Loucy (cell line): ENCODE measurements around the gene CHPF.
A peak's percentile ranks its signal among the peaks of the same experiment; 100 is the strongest.

Experiments used
- H2AFZ ChIP-seq: fragments of 200-600 bp; sonication (generic); 2 replicates; pipeline ENCODE4 v1.6.0; 2016; ENCODE audit warnings: antibody characterized with exemption, mild to moderate bottlenecking, low read length, moderate library complexity
- H3F3A ChIP-seq: fragments of 200-600 bp; 2 replicates; pipeline ENCODE4 v1.6.0; 2016; ENCODE audit warnings: antibody characterized with exemption, low read depth, mild to moderate bottlenecking
- H3K27me3 ChIP-seq: fragments of 200-600 bp; sonication (generic); 2 replicates; pipeline ENCODE4 v1.6.1; 2014; ENCODE audit warnings: low read length, mild to moderate bottlenecking; ENCODE audit not compliant: insufficient read depth, poor library complexity, severe bottlenecking
- H3K36me3 ChIP-seq: fragments of 200-600 bp; sonication (generic); 2 replicates; pipeline ENCODE4 v1.6.1; 2016; ENCODE audit warnings: low read length; ENCODE audit not compliant: insufficient read depth
- H3K4me1 ChIP-seq: fragments of 200-600 bp; sonication (generic); 2 replicates; pipeline ENCODE4 v1.5.1; 2014; ENCODE audit warnings: low read length, mild to moderate bottlenecking; ENCODE audit not compliant: insufficient read depth, poor library complexity, severe bottlenecking
- H3K4me2 ChIP-seq: fragments of 200-600 bp; sonication (generic); 2 replicates; pipeline ENCODE4 v1.6.0; 2014; ENCODE audit warnings: antibody characterized with exemption, low read length, low read depth, mild to moderate bottlenecking; ENCODE audit not compliant: poor library complexity, severe bottlenecking
- H3K4me3 ChIP-seq: fragments of 200-600 bp; sonication (generic); 2 replicates; pipeline ENCODE4 v1.5.1; 2014; ENCODE audit warnings: low read length, mild to moderate bottlenecking, mixed read lengths; ENCODE audit not compliant: poor library complexity, severe bottlenecking
- H3K79me2 ChIP-seq: fragments of 200-600 bp; sonication (generic); 2 replicates; pipeline ENCODE4 v1.6.1; 2014; ENCODE audit warnings: low read length; ENCODE audit not compliant: insufficient read depth
- H3K9ac ChIP-seq: fragments of 200-600 bp; sonication (generic); 2 replicates; pipeline ENCODE4 v1.6.0; 2014; ENCODE audit warnings: mild to moderate bottlenecking, low read depth, low read length, moderate library complexity; ENCODE audit not compliant: poor library complexity, severe bottlenecking
- H3K9me2 ChIP-seq: fragments of 200-600 bp; sonication (generic); replicated peaks from 2 replicates; pipeline ENCODE4 v1.6.1; 2016; ENCODE audit warnings: low read depth, low read length, mixed read lengths
- H3K9me3 ChIP-seq: fragments of 200-600 bp; sonication (generic); 2 replicates; pipeline ENCODE4 v1.6.1; 2014; ENCODE audit warnings: mild to moderate bottlenecking, antibody characterized with exemption, low read length, low read depth; ENCODE audit not compliant: insufficient read depth
- H4K20me1 ChIP-seq: fragments of 200-600 bp; sonication (generic); 2 replicates; pipeline ENCODE4 v1.6.0; 2014; ENCODE audit warnings: antibody characterized with exemption, low read length, mild to moderate bottlenecking; ENCODE audit not compliant: insufficient read depth, poor library complexity, severe bottlenecking
- CTCF ChIP-seq: fragments of 200-600 bp; sonication (generic); conservative IDR thresholded peaks from 2 replicates; pipeline ENCODE4 v1.5.1; 2014; ENCODE audit warnings: mild to moderate bottlenecking, antibody characterized with exemption, low read length
- EZH2phosphoT487 ChIP-seq: fragments of 200-600 bp; IDR thresholded peaks from 2 replicates; pipeline ENCODE4 v1.6.1; 2018; ENCODE audit warnings: antibody characterized with exemption, mild to moderate bottlenecking, moderate library complexity, borderline replicate concordance

CHPF gene

GRCh38 chr2:219510512-219511135, 33.0 kb downstream of the CHPF start:
- Histone ChIP-seq H3K9me3 (no peaks in the 10 kb centered on the region), H3K36me3 (no peaks in the 10 kb centered on the region), H3K4me2 (no peak overlapping the region), H3K79me2 (no peaks in the 10 kb centered on the region), H4K20me1 (no peaks in the 10 kb centered on the region), H3K27me3 (peaks cover 5% of the 10 kb centered on the region), H3K4me1 (peaks cover 7% of the 10 kb centered on the region), H3K4me3 (no peak overlapping the region), H3K9me2 (no peaks in the 10 kb centered on the region), H2AFZ (no peak overlapping the region), H3F3A (no peaks in the 10 kb centered on the region), H3K9ac (no peak overlapping the region)
- TF ChIP-seq CTCF (no peak), EZH2phosphoT487 (no peak)

GRCh38 chr2:219509780-219510511, 33.7 kb downstream of the CHPF start:
- TF ChIP-seq CTCF (peak; percentile 64), EZH2phosphoT487 (no peak)
- Histone ChIP-seq H3F3A (no peaks in the 10 kb centered on the region), H3K36me3 (no peaks in the 10 kb centered on the region), H3K4me3 (peak overlapping the region; percentile 17), H3K79me2 (no peaks in the 10 kb centered on the region), H3K27me3 (peaks cover 5% of the 10 kb centered on the region), H3K9ac (no peak overlapping the region), H3K9me3 (no peaks in the 10 kb centered on the region), H3K9me2 (no peaks in the 10 kb centered on the region), H4K20me1 (no peaks in the 10 kb centered on the region), H2AFZ (no peak overlapping the region), H3K4me1 (peaks cover 7% of the 10 kb centered on the region), H3K4me2 (peak overlapping the region; percentile 14)

GRCh38 chr2:219508971-219509779, 34.4 kb downstream of the CHPF start:
- no peak overlapping the region for H3K4me2 ChIP-seq
- no peaks in the 10 kb centered on the region for H3K9me2 ChIP-seq
- H2AFZ ChIP-seq, result no peak overlapping the region
- no peaks in the 10 kb centered on the region for H3K79me2 ChIP-seq
- peaks cover 5% of the 10 kb centered on the region for H3K27me3 ChIP-seq
- H3K36me3 ChIP-seq, result no peaks in the 10 kb centered on the region
- TF ChIP-seq CTCF, result no peak
- TF ChIP-seq EZH2phosphoT487, result no peak
- no peaks in the 10 kb centered on the region for H4K20me1 ChIP-seq
- H3K9ac ChIP-seq, result no peak overlapping the region
- H3K4me1 ChIP-seq, result peaks cover 2% of the 10 kb centered on the region
- H3K4me3 ChIP-seq, result peak overlapping the region; percentile 17
- no peaks in the 10 kb centered on the region for H3K9me3 ChIP-seq
- no peaks in the 10 kb centered on the region for H3F3A ChIP-seq
